Esophagus muscularis mucosa (tissue), 4 donors: ENCODE data around the gene TTL.
"Not testable (repeated sequence)": the region's sequence is repeated elsewhere in the genome, so short reads cannot be mapped to it uniquely, and the experiment has no call there.

Experiments
- EP300 ChIP-seq: sonication (generic); formaldehyde crosslinking; IDR thresholded peaks from one replicate; pipeline ENCODE4 v1.6.1; 2017; ENCODE audit warnings: antibody characterized with exemption
- POLR2AphosphoS5 ChIP-seq, 2 donors: sonication (generic); formaldehyde crosslinking; IDR thresholded peaks; one replicate each; pipeline ENCODE4 v1.6.1; 2017; ENCODE audit warnings: antibody characterized with exemption in 2 of 2
- TF ChIP-seq, protein P1 (sequence below), 3 experiments: fragments of 200-600 bp in 2 of 3; fragments of 450-650 bp in 1 of 3; sonication (generic) in 2 of 3; IDR thresholded peaks; one replicate each; pipeline ENCODE4 v1.5.1; 2017 to 2019; ENCODE audit warnings: antibody characterized with exemption in 3 of 3, mild to moderate bottlenecking in 2 of 3, moderate library complexity in 1 of 3

DNA sequence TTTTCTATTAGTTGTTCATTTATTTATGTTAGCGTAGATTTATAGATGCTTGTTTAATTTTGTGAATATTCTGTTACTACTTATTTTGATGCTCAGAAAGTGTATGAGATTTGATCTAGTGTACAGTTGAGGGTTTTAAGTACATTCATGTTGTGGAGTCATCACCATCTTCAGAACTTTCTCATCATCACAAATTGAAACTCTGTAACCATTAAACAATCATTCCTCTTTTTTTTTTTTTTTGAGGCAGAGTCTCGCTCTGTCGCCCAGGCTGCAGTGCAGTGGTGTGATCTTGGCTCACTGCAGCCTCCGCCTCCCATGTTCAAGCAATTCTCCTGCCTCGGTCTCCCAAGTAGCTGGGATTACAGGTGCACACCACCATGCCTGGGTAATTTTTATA, 84.6 kb downstream of the TTL start:
- TF ChIP-seq, protein P1, sequence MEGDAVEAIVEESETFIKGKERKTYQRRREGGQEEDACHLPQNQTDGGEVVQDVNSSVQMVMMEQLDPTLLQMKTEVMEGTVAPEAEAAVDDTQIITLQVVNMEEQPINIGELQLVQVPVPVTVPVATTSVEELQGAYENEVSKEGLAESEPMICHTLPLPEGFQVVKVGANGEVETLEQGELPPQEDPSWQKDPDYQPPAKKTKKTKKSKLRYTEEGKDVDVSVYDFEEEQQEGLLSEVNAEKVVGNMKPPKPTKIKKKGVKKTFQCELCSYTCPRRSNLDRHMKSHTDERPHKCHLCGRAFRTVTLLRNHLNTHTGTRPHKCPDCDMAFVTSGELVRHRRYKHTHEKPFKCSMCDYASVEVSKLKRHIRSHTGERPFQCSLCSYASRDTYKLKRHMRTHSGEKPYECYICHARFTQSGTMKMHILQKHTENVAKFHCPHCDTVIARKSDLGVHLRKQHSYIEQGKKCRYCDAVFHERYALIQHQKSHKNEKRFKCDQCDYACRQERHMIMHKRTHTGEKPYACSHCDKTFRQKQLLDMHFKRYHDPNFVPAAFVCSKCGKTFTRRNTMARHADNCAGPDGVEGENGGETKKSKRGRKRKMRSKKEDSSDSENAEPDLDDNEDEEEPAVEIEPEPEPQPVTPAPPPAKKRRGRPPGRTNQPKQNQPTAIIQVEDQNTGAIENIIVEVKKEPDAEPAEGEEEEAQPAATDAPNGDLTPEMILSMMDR (IDR thresholded peaks at IDR 0.05) = not testable (repeated sequence)
- not testable (repeated sequence) for TF ChIP-seq EP300; POLR2AphosphoS5 (IDR thresholded peaks at IDR 0.05)
